Gastroesophageal sphincter (tissue), 4 donors: Measurements from ENCODE around the gene GPAT2. TPM values are rescaled to one million over a fixed set of nuclear protein-coding genes. Genes with fewer than 3 reads are reported as not detected.
"Not testable (repeated sequence)": the region's sequence is repeated elsewhere in the genome, so short reads cannot be mapped to it uniquely, and the experiment has no call there.

Source experiments
- ATAC-seq: fragments of 150-250 bp; one replicate; pipeline ENCODE4 v1.9.1; 2016; ENCODE audit warnings: mild to moderate bottlenecking, moderate library complexity
- H3K27ac ChIP-seq, 4 donors: fragments of 200-600 bp; sonication (generic) in 3 of 4; 1 replicate in 3 of 4; 2 replicates in 1 of 4; pipeline ENCODE4 v1.5.1; 2016 to 2019
- H3K27me3 ChIP-seq: fragments of 200-600 bp; sonication (generic); one replicate; pipeline ENCODE4 v1.5.1; 2019
- H3K36me3 ChIP-seq, 2 donors: fragments of 200-600 bp; sonication (generic); one replicate each; pipeline ENCODE4 v1.5.1; 2019; ENCODE audit warnings: control low read depth in 1 of 2
- H3K4me1 ChIP-seq, 3 donors: fragments of 200-600 bp; sonication (generic); 1 replicate in 2 of 3; 2 replicates in 1 of 3; pipeline ENCODE4 v1.5.1; 2016 to 2019; ENCODE audit warnings: control low read depth in 2 of 3
- H3K4me3 ChIP-seq, 2 donors: fragments of 200-600 bp; sonication (generic); one replicate each; pipeline ENCODE4 v1.5.1; 2019; ENCODE audit warnings: mild to moderate bottlenecking in 1 of 2, moderate library complexity in 1 of 2
- H3K9me3 ChIP-seq, 3 donors: fragments of 200-600 bp; sonication (generic); one replicate each; pipeline ENCODE4 v1.5.1; 2017 to 2019; ENCODE audit warnings: control low read depth in 2 of 3
- EP300 ChIP-seq: sonication (generic); formaldehyde crosslinking; IDR thresholded peaks from one replicate; pipeline ENCODE4 v1.6.1; 2017; ENCODE audit warnings: antibody characterized with exemption, mild to moderate bottlenecking
- POLR2A ChIP-seq, 2 donors: fragments of 450-650 bp; IDR thresholded peaks; one replicate each; pipeline ENCODE4 v1.6.1; 2017; ENCODE audit warnings: antibody characterized with exemption in 2 of 2, mild to moderate bottlenecking in 2 of 2, moderate library complexity in 1 of 2
- POLR2AphosphoS5 ChIP-seq: sonication (generic); formaldehyde crosslinking; IDR thresholded peaks from one replicate; pipeline ENCODE4 v1.6.1; 2017; ENCODE audit warnings: antibody characterized with exemption
- WGBS, 2 donors: methylation state at CpG; one replicate each; pipeline ENCODE4 v1.1.5; 2018; ENCODE audit warnings: low coverage in 1 of 2; 5-methylcytosine and 5-hydroxymethylcytosine counted together
- total RNA-seq, 4 donors: library from RNA; depleted of rRNA; stranded (reverse); fragments of >200 nt; gene quantifications; one replicate each; pipeline ENCODE4 v1.1.0, GENCODE V29; 2016
- TF ChIP-seq, protein P1 (sequence below), 4 experiments: fragments of 200-600 bp in 2 of 4; fragments of 450-650 bp in 2 of 4; sonication (generic) in 1 of 4; IDR thresholded peaks; one replicate each; pipeline ENCODE4 v1.5.1; 2017 to 2019; ENCODE audit warnings: antibody characterized with exemption in 4 of 4, mild to moderate bottlenecking in 2 of 4, moderate library complexity in 2 of 4

GPAT2 gene
- total RNA-seq, 4 donors from 2014 or later: 1.9 to 8.4 (median 3.9) TPM

DNA sequence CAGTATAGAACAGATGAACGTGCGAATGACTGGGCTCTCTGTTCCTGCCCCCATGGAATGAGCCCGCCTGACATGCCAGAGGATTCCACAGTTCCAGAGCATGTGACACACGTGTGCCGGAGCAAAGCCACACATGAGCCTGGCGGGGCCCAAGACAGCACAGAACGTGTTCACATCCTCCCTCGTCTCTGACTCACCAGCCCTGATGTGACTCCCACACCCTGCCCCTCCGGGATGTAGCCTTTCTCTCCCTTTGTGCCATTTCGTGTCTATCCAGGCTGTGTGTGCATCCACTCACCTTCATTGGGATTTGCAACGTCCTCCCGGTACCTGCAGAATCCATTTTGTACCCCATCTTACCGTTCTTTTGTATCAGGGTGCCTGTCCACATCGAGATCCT lies 838 bp upstream of the GPAT2 start:
- H3K36me3 ChIP-seq, H3K4me3 ChIP-seq, ATAC-seq, H3K27ac ChIP-seq, H3K4me1 ChIP-seq, H3K27me3 ChIP-seq, H3K9me3 ChIP-seq: not testable (repeated sequence)
- WGBS, 2 donors: no CpG with 5 or more reads among the region's 14 CpGs

DNA sequence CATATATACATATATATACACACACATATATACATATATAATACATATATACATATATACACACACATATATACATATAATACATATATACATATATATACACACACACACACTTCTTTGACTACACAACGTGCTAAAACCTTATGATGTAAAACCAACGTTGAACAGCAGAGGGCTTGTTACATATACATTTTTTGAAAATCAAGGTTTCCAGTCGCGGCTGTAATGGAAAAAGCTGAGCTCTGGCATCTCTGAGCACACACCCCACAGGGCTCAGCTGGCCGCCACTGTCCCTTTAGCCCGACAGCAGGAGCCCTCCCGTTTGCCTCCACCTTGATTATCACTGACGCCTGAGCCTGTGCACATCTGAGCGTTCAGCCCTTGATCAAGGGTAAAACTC lies 719 bp downstream of the GPAT2 start:
- no CpG with 5 or more reads among the region's 9 CpGs for WGBS, 2 donors
- H3K36me3 ChIP-seq, ATAC-seq: not testable (repeated sequence)

DNA sequence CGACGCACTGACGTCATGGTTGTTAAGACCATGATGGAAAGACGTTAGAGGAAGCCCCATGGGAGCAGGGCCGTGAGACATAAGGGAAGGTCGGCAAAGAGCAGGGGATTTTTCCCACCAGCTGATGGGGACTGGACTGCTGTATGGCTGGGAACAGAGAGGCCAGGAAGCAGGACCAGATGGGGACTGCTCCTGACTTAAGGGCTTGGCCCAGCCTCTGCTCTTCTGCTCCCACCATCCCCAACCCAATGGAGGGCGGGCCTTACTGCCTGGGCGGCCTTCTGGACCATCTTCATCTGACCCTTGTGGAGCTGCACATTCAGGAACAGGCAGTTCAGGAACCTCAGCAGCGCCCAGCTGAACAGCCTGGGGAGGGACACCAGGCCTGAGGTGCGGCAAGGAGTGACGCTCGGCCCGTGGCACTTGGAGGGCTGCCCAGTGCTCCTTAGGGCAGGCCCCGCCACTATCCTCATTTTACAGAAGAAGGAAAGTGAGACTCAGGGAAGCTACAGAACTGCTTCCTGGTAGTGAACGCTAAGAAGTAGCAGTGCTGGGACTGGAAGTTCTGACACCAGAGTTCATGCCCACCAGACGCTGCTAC lies 6.9 kb downstream of the GPAT2 start:
- H3K4me3 ChIP-seq, H3K9me3 ChIP-seq, H3K27ac ChIP-seq, H3K4me1 ChIP-seq, H3K27me3 ChIP-seq, H3K36me3 ChIP-seq, ATAC-seq: not testable (repeated sequence)
- no CpG with 5 or more reads among the region's 16 CpGs for WGBS, 2 donors

More for the DNA sequence above, 719 bp downstream of the GPAT2 start:
- H3K9me3 ChIP-seq, H3K4me3 ChIP-seq, H3K27me3 ChIP-seq, H3K4me1 ChIP-seq, H3K27ac ChIP-seq: not testable (repeated sequence)

DNA sequence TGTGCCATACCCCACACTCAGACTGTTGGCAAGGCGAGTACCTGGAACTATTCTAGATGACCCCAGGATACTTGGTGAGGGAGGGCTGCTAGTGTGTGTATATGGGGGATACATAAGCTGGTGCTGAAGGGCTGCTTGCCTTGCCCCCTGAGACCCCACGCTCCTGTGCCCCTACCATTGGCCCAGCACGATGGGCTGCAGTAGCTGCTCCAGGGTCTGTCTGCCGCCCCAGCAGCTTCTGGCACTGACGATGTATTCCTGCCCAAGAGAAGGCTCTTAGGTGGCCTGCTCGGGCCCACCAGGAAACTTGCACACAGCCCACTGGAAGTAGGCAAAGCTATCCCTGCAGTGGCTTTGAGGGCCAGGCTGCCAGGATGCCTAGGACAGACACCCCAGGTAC lies 9.0 kb downstream of the GPAT2 start:
- not testable (repeated sequence) for H3K9me3 ChIP-seq, H3K4me1 ChIP-seq, ATAC-seq, H3K36me3 ChIP-seq, H3K27me3 ChIP-seq, H3K27ac ChIP-seq, H3K4me3 ChIP-seq
- WGBS, 2 donors: no CpG with 5 or more reads among the region's 6 CpGs

DNA sequence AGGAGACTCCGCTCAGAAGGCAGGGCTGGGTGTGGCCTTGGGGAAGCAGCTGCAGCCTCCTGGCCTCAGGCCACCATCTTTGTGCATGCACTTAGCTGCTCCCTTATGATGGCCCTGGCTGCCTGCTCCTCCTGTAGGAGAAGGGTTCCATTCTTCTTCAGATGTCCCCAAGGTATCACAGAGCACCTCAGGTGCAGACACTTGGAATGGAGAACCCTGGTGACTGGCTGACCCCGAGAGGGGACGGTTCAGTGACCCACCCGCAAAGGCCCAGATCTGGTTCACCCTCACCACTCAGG lies 9.6 kb downstream of the GPAT2 start:
- Histone ChIP-seq H3K4me3 (no peak overlapping the region), H3K27ac (no peak overlapping the region), H3K36me3 (no peaks in the 10 kb centered on the region), H3K4me1 (no peaks in the 10 kb centered on the region), H3K9me3 (no peaks in the 10 kb centered on the region), H3K27me3 (no peaks in the 10 kb centered on the region)
- TF ChIP-seq POLR2AphosphoS5 (no peak), POLR2A (IDR thresholded peaks at IDR 0.05) (no peak), EP300 (no peak)
- TF ChIP-seq, protein P1, sequence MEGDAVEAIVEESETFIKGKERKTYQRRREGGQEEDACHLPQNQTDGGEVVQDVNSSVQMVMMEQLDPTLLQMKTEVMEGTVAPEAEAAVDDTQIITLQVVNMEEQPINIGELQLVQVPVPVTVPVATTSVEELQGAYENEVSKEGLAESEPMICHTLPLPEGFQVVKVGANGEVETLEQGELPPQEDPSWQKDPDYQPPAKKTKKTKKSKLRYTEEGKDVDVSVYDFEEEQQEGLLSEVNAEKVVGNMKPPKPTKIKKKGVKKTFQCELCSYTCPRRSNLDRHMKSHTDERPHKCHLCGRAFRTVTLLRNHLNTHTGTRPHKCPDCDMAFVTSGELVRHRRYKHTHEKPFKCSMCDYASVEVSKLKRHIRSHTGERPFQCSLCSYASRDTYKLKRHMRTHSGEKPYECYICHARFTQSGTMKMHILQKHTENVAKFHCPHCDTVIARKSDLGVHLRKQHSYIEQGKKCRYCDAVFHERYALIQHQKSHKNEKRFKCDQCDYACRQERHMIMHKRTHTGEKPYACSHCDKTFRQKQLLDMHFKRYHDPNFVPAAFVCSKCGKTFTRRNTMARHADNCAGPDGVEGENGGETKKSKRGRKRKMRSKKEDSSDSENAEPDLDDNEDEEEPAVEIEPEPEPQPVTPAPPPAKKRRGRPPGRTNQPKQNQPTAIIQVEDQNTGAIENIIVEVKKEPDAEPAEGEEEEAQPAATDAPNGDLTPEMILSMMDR (IDR thresholded peaks at IDR 0.05): no peak
- 80% methylated on average over 1 of the region's 4 CpGs; no CpG with 5 or more reads in 1 of the 2 donors for WGBS, 2 donors
- no peak for ATAC-seq

DNA sequence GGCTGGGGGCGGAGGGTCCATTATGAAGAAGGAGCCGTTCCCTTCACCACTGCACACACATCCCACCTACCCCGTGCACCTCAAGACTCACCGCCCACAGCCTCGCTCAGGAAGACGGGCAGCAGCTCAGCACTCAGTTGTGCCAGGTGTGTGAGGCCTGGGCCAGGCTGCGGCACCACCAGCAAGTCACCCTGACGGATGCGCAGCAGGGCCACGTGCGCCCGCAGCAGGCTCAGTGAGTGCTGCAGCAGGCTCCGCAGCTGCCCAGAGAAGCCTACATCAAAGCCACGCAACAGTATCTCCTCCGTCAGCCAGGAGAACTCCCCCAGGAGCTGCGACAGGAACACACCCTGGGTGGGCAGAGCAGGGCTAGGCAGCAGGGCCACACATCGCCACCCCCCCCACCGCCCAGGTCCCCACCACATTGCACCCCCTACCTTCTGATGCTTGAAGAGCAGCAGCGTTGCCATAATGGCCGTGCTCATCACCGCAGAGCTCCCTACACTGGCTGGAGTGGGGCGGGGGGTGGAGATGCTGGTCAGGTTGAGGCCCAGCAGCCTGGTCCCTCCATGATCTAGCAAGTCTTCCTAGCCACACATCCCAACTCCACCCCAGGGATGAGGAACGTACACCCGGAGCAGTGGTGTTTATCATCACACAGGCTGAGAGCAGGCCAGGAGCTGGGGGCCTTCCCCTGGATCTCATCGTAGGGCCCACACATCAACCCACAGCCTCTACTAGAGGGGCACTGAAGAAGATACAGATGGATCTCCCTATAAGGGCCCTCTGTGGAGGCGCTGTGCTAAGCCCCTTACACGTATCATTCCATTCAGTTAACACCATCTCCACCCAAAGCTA lies 10.2 kb downstream of the GPAT2 start:
- Histone ChIP-seq H3K27me3 (no peaks in the 10 kb centered on the region), H3K4me1 (no peaks in the 10 kb centered on the region), H3K27ac (no peak overlapping the region), H3K4me3 (no peak overlapping the region), H3K36me3 (no peaks in the 10 kb centered on the region), H3K9me3 (no peaks in the 10 kb centered on the region)
- no peak for TF ChIP-seq POLR2AphosphoS5
- no peak for TF ChIP-seq EP300
- TF ChIP-seq, protein P1 (IDR thresholded peaks at IDR 0.05): no peak
- TF ChIP-seq POLR2A (IDR thresholded peaks at IDR 0.05): no peak
- ATAC-seq: no peak
- 40% methylated on average over 1 of the region's 27 CpGs; no CpG with 5 or more reads in 1 of the 2 donors for WGBS, 2 donors

DNA sequence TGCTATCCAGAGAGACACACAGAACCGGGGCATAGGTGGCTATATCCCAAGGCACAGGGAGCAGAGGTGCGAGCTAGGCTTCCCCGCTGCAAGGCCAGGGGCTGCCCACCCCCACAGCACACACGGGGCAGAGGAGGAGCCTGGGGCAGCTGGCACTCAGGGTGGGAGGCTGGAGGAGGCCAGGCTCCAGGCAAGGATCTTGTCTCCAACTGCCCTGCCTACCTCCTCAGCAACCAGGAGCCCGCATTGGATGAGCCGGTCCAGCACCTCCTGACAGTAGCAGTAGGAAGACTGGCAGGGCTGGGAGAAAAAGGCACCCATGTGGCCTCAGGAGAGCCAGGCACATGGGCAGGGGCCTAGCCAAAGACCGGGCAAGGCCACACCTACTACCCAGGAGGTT lies 11.0 kb downstream of the GPAT2 start:
- WGBS, 2 donors: no CpG with 5 or more reads among the region's 7 CpGs
- H3K27ac ChIP-seq, H3K9me3 ChIP-seq, H3K36me3 ChIP-seq, ATAC-seq, H3K4me3 ChIP-seq, H3K27me3 ChIP-seq, H3K4me1 ChIP-seq: not testable (repeated sequence)
